ENCODE data around the gene STPG1. TPM values are rescaled to one million over a fixed set of nuclear protein-coding genes. Genes with fewer than 3 reads are reported as not detected.

Gene STPG1
- total RNA-seq, 1 donor = 7.2 TPM

DNA sequence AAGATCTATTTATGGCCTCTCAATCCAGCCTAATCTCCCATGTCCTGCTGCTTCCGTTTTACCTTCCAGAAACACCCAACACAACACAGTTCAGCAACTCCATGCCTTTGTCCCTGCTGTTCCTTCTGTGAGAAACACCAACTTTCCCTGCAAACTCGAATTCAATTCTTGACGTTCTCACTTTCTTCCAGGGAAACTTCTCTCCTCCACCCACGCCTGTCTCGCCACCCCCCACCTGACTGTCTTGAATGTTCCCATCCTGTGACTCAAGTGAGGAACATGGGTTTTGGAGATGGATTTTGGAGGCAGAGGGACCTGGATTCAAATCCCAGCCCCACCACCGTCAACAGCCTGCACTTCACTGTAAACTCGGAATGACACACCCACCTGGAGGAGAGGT lies 49.6 kb downstream of the STPG1 start:
- no peak overlapping the region for H3K4me3 ChIP-seq (ENCODE audit: insufficient read depth, low read length)
- no peaks in the 10 kb centered on the region for H3K79me2 ChIP-seq (ENCODE audit: insufficient read depth, low read length)
- no peaks in the 10 kb centered on the region for H3K36me3 ChIP-seq (ENCODE audit: insufficient read depth, low read length)
- H4K20me1 ChIP-seq (ENCODE audit: insufficient read depth, low read length) = peaks cover 3% of the 10 kb centered on the region
- peak overlapping the region; percentile 74 for H3K27ac ChIP-seq (ENCODE audit: low read depth, low read length)
- no peak overlapping the region for H3K4me2 ChIP-seq (ENCODE audit: insufficient read depth, low read length)
- no peaks in the 10 kb centered on the region for H3K27me3 ChIP-seq (ENCODE audit: insufficient read depth, low read length)
- H3K4me1 ChIP-seq (ENCODE audit: insufficient read depth, low read length) = peaks cover 34% of the 10 kb centered on the region
- TF ChIP-seq, protein P1, sequence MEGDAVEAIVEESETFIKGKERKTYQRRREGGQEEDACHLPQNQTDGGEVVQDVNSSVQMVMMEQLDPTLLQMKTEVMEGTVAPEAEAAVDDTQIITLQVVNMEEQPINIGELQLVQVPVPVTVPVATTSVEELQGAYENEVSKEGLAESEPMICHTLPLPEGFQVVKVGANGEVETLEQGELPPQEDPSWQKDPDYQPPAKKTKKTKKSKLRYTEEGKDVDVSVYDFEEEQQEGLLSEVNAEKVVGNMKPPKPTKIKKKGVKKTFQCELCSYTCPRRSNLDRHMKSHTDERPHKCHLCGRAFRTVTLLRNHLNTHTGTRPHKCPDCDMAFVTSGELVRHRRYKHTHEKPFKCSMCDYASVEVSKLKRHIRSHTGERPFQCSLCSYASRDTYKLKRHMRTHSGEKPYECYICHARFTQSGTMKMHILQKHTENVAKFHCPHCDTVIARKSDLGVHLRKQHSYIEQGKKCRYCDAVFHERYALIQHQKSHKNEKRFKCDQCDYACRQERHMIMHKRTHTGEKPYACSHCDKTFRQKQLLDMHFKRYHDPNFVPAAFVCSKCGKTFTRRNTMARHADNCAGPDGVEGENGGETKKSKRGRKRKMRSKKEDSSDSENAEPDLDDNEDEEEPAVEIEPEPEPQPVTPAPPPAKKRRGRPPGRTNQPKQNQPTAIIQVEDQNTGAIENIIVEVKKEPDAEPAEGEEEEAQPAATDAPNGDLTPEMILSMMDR (IDR thresholded peaks at IDR 0.05; ENCODE audit: extremely low read depth, low read depth, low read length) = no peak
- H3K9me3 ChIP-seq (ENCODE audit: low read depth, low read length) = no peaks in the 10 kb centered on the region
- no peak for DNase-seq (ENCODE audit: insufficient read length, low spot score, missing footprints)
- H2AFZ ChIP-seq (ENCODE audit: low read length) = no peak overlapping the region

DNA sequence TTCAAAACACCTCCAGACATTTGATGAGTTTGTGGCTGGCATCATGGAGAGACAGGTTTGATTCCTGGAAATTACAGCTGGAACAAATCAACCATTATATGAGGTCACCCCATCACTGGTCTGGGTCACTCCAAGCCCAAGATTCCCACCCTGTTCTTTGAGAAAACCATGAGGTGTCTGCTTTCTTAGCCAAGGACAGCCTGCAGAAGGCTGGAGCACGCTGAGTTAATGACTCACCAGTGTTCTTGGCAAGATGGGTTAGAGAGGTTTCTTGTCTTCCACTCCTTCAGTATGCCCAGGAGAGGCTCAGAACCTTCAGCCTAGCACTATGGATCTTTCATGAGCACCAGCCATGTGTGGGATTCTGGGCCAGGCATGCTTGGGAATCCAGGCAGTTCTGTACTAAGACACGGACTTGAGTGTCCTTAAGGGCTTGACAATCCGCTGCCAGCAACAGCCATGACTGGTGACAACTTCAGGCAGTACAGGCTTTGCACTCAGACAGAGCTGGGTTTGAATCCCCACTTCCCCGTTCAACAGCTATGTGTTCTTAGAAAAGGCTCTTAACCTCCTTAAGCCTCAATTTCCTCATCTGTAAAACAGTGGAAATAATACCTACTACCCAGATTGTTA lies 50.5 kb downstream of the STPG1 start:
- Histone ChIP-seq H3K79me2 (ENCODE audit: insufficient read depth, low read length) (no peaks in the 10 kb centered on the region), H3K4me3 (ENCODE audit: insufficient read depth, low read length) (no peak overlapping the region), H3K9me3 (ENCODE audit: low read depth, low read length) (no peaks in the 10 kb centered on the region), H3K36me3 (ENCODE audit: insufficient read depth, low read length) (no peaks in the 10 kb centered on the region), H3K27ac (ENCODE audit: low read depth, low read length) (peak overlapping the region; percentile 4), H3K27me3 (ENCODE audit: insufficient read depth, low read length) (no peaks in the 10 kb centered on the region), H3K4me2 (ENCODE audit: insufficient read depth, low read length) (no peak overlapping the region), H3K4me1 (ENCODE audit: insufficient read depth, low read length) (peaks cover 30% of the 10 kb centered on the region), H4K20me1 (ENCODE audit: insufficient read depth, low read length) (peaks cover 3% of the 10 kb centered on the region), H2AFZ (ENCODE audit: low read length) (no peak overlapping the region)
- TF ChIP-seq, protein P1 (IDR thresholded peaks at IDR 0.05; ENCODE audit: extremely low read depth, low read depth, low read length) = no peak
- DNase-seq (ENCODE audit: insufficient read length, low spot score, missing footprints) = peak; percentile 98

DNA sequence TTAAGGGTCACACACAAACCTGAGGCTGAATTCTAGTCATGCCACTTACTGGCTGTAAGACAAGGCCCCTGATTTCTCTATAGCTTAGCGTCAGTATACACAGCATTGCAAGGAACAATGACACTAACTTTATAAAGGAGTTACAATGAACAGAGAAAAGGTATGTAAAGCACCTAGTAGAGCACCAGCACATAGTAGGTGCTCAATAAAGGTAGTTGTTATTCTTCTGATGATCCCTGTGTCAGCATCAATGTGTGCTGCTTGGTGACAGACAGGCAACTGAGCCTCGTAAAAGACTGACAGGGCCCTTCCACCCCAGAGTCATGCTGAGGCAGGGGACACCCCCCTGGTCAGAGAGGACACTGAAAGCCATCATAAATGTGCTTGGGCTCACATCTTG lies 51.2 kb downstream of the STPG1 start:
- H3K27me3 ChIP-seq (ENCODE audit: insufficient read depth, low read length) = no peaks in the 10 kb centered on the region
- TF ChIP-seq, protein P1 (IDR thresholded peaks at IDR 0.05; ENCODE audit: extremely low read depth, low read depth, low read length) = no peak
- peak overlapping the region; percentile 6 for H3K27ac ChIP-seq (ENCODE audit: low read depth, low read length)
- H3K36me3 ChIP-seq (ENCODE audit: insufficient read depth, low read length) = no peaks in the 10 kb centered on the region
- no peak overlapping the region for H3K4me2 ChIP-seq (ENCODE audit: insufficient read depth, low read length)
- no peaks in the 10 kb centered on the region for H3K79me2 ChIP-seq (ENCODE audit: insufficient read depth, low read length)
- peaks cover 3% of the 10 kb centered on the region for H4K20me1 ChIP-seq (ENCODE audit: insufficient read depth, low read length)
- no peaks in the 10 kb centered on the region for H3K9me3 ChIP-seq (ENCODE audit: low read depth, low read length)
- H3K4me1 ChIP-seq (ENCODE audit: insufficient read depth, low read length) = peaks cover 30% of the 10 kb centered on the region
- no peak overlapping the region for H2AFZ ChIP-seq (ENCODE audit: low read length)
- H3K4me3 ChIP-seq (ENCODE audit: insufficient read depth, low read length) = no peak overlapping the region
- no peak for DNase-seq (ENCODE audit: insufficient read length, low spot score, missing footprints)

DNA sequence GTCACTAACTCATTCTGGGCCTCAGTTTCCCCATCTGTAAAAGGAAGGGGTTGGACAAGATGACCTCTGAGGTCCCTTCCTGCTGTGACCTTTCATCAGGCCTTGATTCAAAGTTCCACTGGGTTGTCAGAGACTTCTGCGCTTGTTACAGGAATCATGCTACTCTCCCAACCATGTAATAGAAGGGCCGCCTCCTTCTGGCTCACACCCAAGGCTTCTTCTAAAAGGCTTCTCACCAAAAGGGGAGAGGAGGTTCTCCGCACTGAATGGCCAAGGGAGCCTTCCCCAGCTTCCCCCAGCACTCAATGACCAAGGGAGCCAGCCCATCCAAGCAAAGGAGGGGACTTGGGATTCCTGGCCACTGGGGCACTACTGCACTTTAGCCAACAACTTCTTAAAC lies 51.8 kb downstream of the STPG1 start:
- no peak overlapping the region for H3K27ac ChIP-seq (ENCODE audit: low read depth, low read length)
- peaks cover 30% of the 10 kb centered on the region for H3K4me1 ChIP-seq (ENCODE audit: insufficient read depth, low read length)
- H3K4me2 ChIP-seq (ENCODE audit: insufficient read depth, low read length) = no peak overlapping the region
- no peaks in the 10 kb centered on the region for H3K79me2 ChIP-seq (ENCODE audit: insufficient read depth, low read length)
- no peak overlapping the region for H2AFZ ChIP-seq (ENCODE audit: low read length)
- peaks cover 3% of the 10 kb centered on the region for H4K20me1 ChIP-seq (ENCODE audit: insufficient read depth, low read length)
- H3K4me3 ChIP-seq (ENCODE audit: insufficient read depth, low read length) = no peak overlapping the region
- no peak for DNase-seq (ENCODE audit: insufficient read length, low spot score, missing footprints)
- H3K27me3 ChIP-seq (ENCODE audit: insufficient read depth, low read length) = no peaks in the 10 kb centered on the region
- no peaks in the 10 kb centered on the region for H3K36me3 ChIP-seq (ENCODE audit: insufficient read depth, low read length)
- TF ChIP-seq, protein P1 (IDR thresholded peaks at IDR 0.05; ENCODE audit: extremely low read depth, low read depth, low read length) = no peak
- H3K9me3 ChIP-seq (ENCODE audit: low read depth, low read length) = no peaks in the 10 kb centered on the region

Data from osteoblast (primary cell).